K562 (cell line): Measurements from ENCODE around the gene POLD4. TPM values are rescaled to one million over a fixed set of nuclear protein-coding genes. Genes with fewer than 3 reads are reported as not detected.

Experiments
- SRSF3 ChIP-seq: fragments of 200-400 bp; formaldehyde crosslinking; IDR thresholded peaks from 2 replicates; pipeline ENCODE4 v1.6.1; 2016; ENCODE audit warnings: mild to moderate bottlenecking, low read length, moderate library complexity; ENCODE audit not compliant: insufficient read depth
- TEAD2 ChIP-seq: fragments of 450-650 bp; IDR thresholded peaks from 2 replicates; pipeline ENCODE4 v1.6.1; 2016; ENCODE audit warnings: missing genetic modification characterization, control low read depth, missing compliant biosample characterization
- polyA plus RNA-seq, 8 experiments: library from polyadenylated mRNA; depleted of rRNA in 4 of 8; stranded (reverse) in 5 of 8; unstranded in 3 of 8; fragments of >200 nt; fragmentation: Nextera tagmentation in 2 of 8; fragmentation: Illumina TruSeq in 1 of 8; extraction: Ambion mirVana in 2 of 8; extraction: Trizol in 1 of 8; gene quantifications; 2 replicates each; pipeline versions ENCODE4 v1.2.1 to v1.2.3, GENCODE V29; 2011 to 2014; ENCODE audit warnings: inconsistent platforms in 1 of 8, missing spikeins in 1 of 8
- total RNA-seq, 7 experiments: library from RNA; depleted of rRNA in 6 of 7; stranded (reverse); fragments of >200 nt in 6 of 7; fragmentation: Illumina TruSeq in 2 of 7; extraction: Trizol in 2 of 7; gene quantifications; 2 replicates each; pipeline versions ENCODE4 v1.2.1 to v1.2.3, GENCODE V29; 2011 to 2021; ENCODE audit warnings: low replicate concordance in 1 of 7
- TF ChIP-seq, protein P1 (sequence below), 2 experiments: fragments of 450-650 bp in 1 of 2; sonication (generic) in 1 of 2; formaldehyde crosslinking in 1 of 2; IDR thresholded peaks; 2 replicates each; pipeline versions ENCODE4 v1.7.1 to v1.9.0; 2016 to 2022; ENCODE audit warnings: inconsistent platforms in 1 of 2, mild to moderate bottlenecking in 1 of 2, missing genetic modification reagents in 1 of 2

The POLD4 gene
- total and polyA plus RNA-seq, 9 of the 15 experiments (the other 6 are each of a cell fraction or from before 2014, with no cell fraction given) = 5.8 to 64.5 (median 18.3) TPM

DNA sequence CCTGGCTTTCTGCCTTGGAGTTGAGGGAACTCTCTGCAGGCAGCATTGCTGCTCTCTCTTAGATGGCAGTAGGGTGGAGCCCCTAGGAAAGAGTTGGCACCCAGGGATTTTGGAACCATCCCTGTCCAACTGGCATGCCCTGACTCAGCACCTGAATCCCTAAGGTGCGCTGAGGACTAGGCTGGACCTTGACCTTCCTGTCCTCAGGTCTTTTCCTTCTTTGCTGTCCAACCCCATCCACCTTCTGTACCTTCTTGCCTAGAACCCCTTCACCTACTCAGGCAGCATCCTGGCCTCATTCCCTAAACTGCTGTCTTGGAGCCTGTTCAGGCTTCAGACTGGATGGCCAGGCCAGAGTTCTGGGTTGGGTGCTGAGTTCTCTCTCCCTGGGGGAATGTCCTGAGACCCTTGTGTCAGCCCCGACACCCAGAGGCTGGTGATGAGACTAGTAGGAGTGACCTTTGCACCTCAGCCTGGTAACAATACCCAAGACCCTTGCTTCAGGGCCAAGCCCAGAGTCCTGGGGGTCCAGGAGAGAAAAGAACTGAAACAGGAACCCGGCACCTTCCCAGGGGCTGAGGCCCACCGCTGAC lies 2.5 kb upstream of the POLD4 start (continued):
- TF ChIP-seq, protein P1, sequence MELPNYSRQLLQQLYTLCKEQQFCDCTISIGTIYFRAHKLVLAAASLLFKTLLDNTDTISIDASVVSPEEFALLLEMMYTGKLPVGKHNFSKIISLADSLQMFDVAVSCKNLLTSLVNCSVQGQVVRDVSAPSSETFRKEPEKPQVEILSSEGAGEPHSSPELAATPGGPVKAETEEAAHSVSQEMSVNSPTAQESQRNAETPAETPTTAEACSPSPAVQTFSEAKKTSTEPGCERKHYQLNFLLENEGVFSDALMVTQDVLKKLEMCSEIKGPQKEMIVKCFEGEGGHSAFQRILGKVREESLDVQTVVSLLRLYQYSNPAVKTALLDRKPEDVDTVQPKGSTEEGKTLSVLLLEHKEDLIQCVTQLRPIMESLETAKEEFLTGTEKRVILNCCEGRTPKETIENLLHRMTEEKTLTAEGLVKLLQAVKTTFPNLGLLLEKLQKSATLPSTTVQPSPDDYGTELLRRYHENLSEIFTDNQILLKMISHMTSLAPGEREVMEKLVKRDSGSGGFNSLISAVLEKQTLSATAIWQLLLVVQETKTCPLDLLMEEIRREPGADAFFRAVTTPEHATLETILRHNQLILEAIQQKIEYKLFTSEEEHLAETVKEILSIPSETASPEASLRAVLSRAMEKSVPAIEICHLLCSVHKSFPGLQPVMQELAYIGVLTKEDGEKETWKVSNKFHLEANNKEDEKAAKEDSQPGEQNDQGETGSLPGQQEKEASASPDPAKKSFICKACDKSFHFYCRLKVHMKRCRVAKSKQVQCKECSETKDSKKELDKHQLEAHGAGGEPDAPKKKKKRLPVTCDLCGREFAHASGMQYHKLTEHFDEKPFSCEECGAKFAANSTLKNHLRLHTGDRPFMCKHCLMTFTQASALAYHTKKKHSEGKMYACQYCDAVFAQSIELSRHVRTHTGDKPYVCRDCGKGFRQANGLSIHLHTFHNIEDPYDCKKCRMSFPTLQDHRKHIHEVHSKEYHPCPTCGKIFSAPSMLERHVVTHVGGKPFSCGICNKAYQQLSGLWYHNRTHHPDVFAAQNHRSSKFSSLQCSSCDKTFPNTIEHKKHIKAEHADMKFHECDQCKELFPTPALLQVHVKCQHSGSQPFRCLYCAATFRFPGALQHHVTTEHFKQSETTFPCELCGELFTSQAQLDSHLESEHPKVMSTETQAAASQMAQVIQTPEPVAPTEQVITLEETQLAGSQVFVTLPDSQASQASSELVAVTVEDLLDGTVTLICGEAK (IDR thresholded peaks at IDR 0.05) = no peak
- TF ChIP-seq, protein P1 (CRISPR knock-in tag; IDR thresholded peaks at IDR 0.05) = no peak
- no peak for TF ChIP-seq SRSF3
- TF ChIP-seq TEAD2 (tag) = no peak
- TF ChIP-seq, all 486 proteins: peak for 0
